ENCODE results near the gene NT5DC4.

The NT5DC4 gene

DNA sequence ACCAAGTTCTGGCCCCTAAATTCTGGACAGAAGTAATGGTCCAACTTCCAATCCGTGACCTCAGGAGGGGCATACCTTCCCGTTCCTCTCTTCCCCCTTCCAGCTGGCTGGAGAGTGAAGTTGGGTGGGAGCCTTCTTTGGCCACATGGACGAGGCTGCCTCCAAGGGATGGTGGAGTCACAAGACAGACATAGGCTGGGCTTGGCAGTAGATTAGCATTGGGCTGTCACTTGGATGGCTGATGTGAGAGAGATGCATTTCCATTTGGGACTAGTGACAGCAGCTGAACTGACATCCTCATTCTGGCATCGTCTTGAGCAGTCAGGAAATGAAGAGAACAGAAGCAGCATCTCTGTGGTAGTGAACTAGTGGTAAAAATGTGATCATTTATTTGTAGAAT lies 12.6 kb downstream of the NT5DC4 start:
- TF ChIP-seq, protein P1, sequence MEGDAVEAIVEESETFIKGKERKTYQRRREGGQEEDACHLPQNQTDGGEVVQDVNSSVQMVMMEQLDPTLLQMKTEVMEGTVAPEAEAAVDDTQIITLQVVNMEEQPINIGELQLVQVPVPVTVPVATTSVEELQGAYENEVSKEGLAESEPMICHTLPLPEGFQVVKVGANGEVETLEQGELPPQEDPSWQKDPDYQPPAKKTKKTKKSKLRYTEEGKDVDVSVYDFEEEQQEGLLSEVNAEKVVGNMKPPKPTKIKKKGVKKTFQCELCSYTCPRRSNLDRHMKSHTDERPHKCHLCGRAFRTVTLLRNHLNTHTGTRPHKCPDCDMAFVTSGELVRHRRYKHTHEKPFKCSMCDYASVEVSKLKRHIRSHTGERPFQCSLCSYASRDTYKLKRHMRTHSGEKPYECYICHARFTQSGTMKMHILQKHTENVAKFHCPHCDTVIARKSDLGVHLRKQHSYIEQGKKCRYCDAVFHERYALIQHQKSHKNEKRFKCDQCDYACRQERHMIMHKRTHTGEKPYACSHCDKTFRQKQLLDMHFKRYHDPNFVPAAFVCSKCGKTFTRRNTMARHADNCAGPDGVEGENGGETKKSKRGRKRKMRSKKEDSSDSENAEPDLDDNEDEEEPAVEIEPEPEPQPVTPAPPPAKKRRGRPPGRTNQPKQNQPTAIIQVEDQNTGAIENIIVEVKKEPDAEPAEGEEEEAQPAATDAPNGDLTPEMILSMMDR (IDR thresholded peaks at IDR 0.05; ENCODE audit: insufficient read depth, low read depth, low read length, missing control alignments) = no peak
- no peak overlapping the region for H3K4me3 ChIP-seq (ENCODE audit: low read depth, low read length)

DNA sequence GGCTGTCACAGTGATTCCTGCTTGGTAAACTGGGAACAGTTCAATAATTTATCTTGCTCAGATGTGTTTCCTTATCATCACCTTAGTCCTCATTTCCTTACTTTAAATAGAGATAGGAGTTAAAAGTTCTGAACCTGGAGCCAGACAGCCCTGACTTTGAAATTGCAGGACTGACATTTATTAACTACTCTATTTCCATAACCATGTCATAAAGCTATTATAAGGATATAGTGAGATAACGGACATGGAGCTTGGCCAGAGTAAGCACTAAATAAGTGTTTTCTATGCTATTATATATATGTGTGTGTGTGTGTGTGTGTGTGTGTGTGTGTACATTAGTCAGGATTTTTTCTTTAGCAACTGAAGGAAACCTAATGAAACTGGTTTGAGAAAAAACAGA lies 13.1 kb downstream of the NT5DC4 start:
- DNase-seq (ENCODE audit: low read depth) = no peak
- no peak overlapping the region for H3K4me3 ChIP-seq (ENCODE audit: low read depth, low read length)
- TF ChIP-seq, protein P1 (IDR thresholded peaks at IDR 0.05; ENCODE audit: insufficient read depth, low read depth, low read length, missing control alignments) = no peak

More for the DNA sequence above, 12.6 kb downstream of the NT5DC4 start:
- no peak for DNase-seq (ENCODE audit: low read depth)

DNA sequence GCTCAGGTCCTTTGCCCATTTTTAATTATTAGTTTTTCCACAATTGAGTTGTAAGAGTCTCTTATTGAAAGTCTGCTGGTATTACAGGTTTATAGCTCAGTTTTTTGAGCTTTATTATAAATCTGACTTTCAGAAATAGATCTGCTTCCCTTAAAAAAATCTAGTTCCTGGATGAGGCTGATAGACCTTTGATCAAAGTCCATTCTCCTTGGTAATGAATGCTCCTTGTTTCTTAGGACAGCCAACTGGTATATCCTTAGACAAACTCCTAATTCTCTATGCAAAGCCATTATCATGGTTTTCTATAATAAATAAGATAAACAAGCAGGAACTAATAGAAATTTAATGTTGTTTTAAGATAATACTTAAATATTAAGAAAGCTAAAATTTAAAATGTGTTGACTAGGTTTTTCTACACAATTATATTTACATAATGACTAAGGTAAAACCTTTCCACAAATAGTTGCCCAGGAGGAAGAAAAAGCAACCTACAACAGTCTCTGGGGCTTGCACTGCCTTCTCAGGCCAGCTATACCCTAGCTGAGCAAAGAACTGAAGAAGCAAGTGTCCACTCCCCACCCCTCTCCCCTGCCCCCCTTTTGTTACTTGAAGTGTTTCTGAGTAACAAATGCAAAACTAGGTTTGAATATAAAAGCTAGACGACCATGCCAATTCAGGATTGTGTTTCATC lies 16.9 kb downstream of the NT5DC4 start:
- no peak for DNase-seq (ENCODE audit: low read depth)
- H3K4me3 ChIP-seq (ENCODE audit: low read depth, low read length) = no peak overlapping the region
- TF ChIP-seq, protein P1 (IDR thresholded peaks at IDR 0.05; ENCODE audit: insufficient read depth, low read depth, low read length, missing control alignments) = no peak

DNA sequence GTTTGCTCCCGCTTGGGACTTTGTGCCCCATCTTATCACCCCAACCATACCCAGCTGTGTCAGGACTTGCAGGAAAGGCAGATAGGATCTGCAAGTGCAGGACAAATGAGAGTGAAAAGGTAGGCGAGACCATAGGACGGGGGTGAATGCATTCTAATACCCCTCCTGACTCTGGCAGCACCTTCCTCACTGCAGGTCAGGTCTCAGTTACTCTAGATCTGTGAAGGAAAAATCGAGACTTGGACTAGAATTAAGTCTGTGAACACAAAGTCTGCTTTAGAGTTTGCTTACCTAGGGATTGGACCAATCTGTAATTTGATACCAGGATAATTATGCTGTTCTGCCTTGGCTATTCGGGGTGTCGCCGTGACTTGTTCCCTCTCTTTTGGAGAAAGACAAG lies 19.7 kb downstream of the NT5DC4 start:
- TF ChIP-seq, protein P1 (IDR thresholded peaks at IDR 0.05; ENCODE audit: insufficient read depth, low read depth, low read length, missing control alignments) = no peak
- no peak overlapping the region for H3K4me3 ChIP-seq (ENCODE audit: low read depth, low read length)
- DNase-seq (ENCODE audit: low read depth) = no peak

DNA sequence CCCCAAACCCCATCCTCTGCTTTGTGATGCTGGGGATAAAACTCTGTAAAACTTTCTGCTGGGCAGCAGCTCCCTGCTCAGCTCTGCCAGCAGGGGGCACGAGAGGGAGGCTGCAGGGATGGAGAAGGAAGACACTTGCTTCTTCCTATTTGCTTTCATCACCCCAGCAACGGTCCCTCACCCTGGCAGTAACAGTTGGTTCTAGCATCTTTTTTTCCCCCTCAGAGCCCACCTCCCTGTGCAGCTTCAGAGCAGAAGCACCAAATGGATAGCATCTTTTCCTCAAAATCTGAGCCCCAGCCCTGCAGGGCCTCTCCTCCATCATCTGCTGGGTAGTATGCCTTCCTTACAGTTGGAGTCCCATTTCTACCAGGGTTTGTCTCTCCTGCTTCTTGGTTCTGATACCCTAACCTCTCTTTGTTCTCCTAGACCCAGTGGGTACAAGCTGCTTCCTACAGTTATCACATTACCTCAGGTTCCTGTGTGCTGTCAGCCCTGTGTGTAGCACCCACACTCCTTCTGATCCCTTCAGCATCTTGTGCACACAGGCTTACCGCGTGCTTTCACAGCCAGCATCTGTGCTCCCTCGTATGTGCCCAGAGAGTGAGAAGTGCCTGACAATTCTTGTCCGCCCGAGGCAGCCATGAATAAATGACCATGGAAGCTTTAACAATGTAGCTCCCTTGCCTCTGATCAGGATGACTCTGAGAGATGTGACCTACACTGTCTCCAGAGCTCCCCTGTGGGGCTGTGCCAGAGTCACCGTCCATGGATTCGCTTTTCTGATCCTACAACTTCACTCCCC lies 29.1 kb downstream of the NT5DC4 start:
- no peak overlapping the region for H3K4me3 ChIP-seq (ENCODE audit: low read depth, low read length)
- TF ChIP-seq, protein P1 (IDR thresholded peaks at IDR 0.05; ENCODE audit: insufficient read depth, low read depth, low read length, missing control alignments) = peak; percentile 96
- DNase-seq (ENCODE audit: low read depth) = peak; percentile 84

DNA sequence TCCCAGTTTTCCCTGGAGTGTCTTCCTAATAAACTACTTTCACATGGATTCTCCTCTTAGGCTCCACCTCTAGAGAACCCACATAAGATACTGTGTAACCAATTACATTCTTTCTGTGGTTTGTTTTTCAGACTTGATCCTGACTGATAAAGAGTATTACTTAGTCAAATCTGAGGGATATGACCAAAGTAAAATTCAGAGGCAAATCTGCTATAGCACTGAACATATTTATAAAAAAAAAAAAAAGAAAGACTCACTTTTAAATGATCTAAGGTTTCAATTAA lies 29.7 kb downstream of the NT5DC4 start:
- no peak for DNase-seq (ENCODE audit: low read depth)
- TF ChIP-seq, protein P1 (IDR thresholded peaks at IDR 0.05; ENCODE audit: insufficient read depth, low read depth, low read length, missing control alignments) = no peak
- H3K4me3 ChIP-seq (ENCODE audit: low read depth, low read length) = no peak overlapping the region
